Right ventricle myocardium superior (tissue), 1 donor: ENCODE data around the gene PTPRE. TPM values are rescaled to one million over a fixed set of nuclear protein-coding genes. Genes with fewer than 3 reads are reported as not detected.

Source experiments
- ATAC-seq: fragments of 200-7000 bp; cut with Tn5 transposase; one replicate; pipeline ENCODE4 v1.9.1; 2020; ENCODE audit warnings: mild to moderate bottlenecking; ENCODE audit not compliant: poor library complexity
- DNase-seq: peaks from one replicate; pipeline ENCODE4 v3.0.0-alpha.2; 2020
- intact Hi-C: fragments of 100-400 bp; cut with DNase I; formaldehyde crosslinking; loops from one replicate; pipeline ENCODE4 v1.11.2; 2022
- total RNA-seq: library from RNA; stranded (reverse); fragmentation: NEBNext Ultra II Directional; extraction: Animal tissue kit (Norgen Biotek cat#: 25700); gene quantifications from one replicate; pipeline ENCODE4 v1.2.1, GENCODE V29; 2021
- donor health status: DM: no; HTN: yes; CAD: no; lungs with severe emphysema.

PTPRE gene
- total RNA-seq, 1 donor from 2014 or later: 16.0 TPM

- DNase-seq: no peak
- intact Hi-C loops: no loop called here
- peak; percentile 66 for ATAC-seq
These were observed 61.8 kb downstream of the PTPRE start for GRCh38 chr10:127968659-127969058.

GRCh38 chr10:127971101-127971946 is 64.4 kb downstream of the PTPRE start:
- DNase-seq (no peak), ATAC-seq (no peak)
- intact Hi-C loops: no loop called here

GRCh38 chr10:127971963-127972615 is 65.2 kb downstream of the PTPRE start:
- no peak for ATAC-seq
- intact Hi-C loops: no loop called here
- DNase-seq: no peak

- ATAC-seq: no peak
- intact Hi-C loops: no loop called here
- no peak for DNase-seq
These were observed 66.0 kb downstream of the PTPRE start for GRCh38 chr10:127972751-127973357.

- DNase-seq: no peak
- intact Hi-C loops: no loop called here
- ATAC-seq: no peak
These were observed 66.9 kb downstream of the PTPRE start for GRCh38 chr10:127973791-127974311.

- intact Hi-C loops: no loop called here
- DNase-seq: no peak
- ATAC-seq: no peak
These were observed 68.0 kb downstream of the PTPRE start for GRCh38 chr10:127974911-127975310.

GRCh38 chr10:127976286-127976685 is 69.4 kb downstream of the PTPRE start:
- intact Hi-C loops: no loop called here
- no peak for ATAC-seq
- DNase-seq: no peak

- intact Hi-C loops: no loop called here
These were observed 69.9 kb downstream of the PTPRE start for GRCh38 chr10:127976701-127977356.

GRCh38 chr10:127977357-127978009 is 70.6 kb downstream of the PTPRE start:
- DNase-seq (peak; percentile 88), ATAC-seq (peak; percentile 92)
- intact Hi-C loops: no loop called here

More at GRCh38 chr10:127976701-127977356, 69.9 kb downstream of the PTPRE start:
- ATAC-seq (peak; percentile 54), DNase-seq (no peak)

GRCh38 chr10:127978481-127978880 is 71.6 kb downstream of the PTPRE start:
- ATAC-seq: no peak
- intact Hi-C loops: no loop called here

GRCh38 chr10:127979045-127979444 is 72.1 kb downstream of the PTPRE start:
- no peak for ATAC-seq
- intact Hi-C loops: no loop called here
- no peak for DNase-seq

More at GRCh38 chr10:127978481-127978880, 71.6 kb downstream of the PTPRE start:
- no peak for DNase-seq

GRCh38 chr10:127979566-127979965 is 72.7 kb downstream of the PTPRE start:
- ATAC-seq: no peak
- DNase-seq: no peak
- intact Hi-C loops: no loop called here

GRCh38 chr10:127980898-127981297 is 74.0 kb downstream of the PTPRE start:
- DNase-seq (no peak), ATAC-seq (no peak)
- intact Hi-C loops: no loop called here

- ATAC-seq (no peak), DNase-seq (no peak)
- intact Hi-C loops: no loop called here
These were observed 75.7 kb downstream of the PTPRE start for GRCh38 chr10:127982601-127983000.

- no peak for DNase-seq
- intact Hi-C loops: no loop called here
- ATAC-seq: no peak
These were observed 76.6 kb downstream of the PTPRE start for GRCh38 chr10:127983344-127984100.

- DNase-seq (no peak), ATAC-seq (no peak)
- intact Hi-C loops: no loop called here
These were observed 78.0 kb downstream of the PTPRE start for GRCh38 chr10:127984945-127985344.

GRCh38 chr10:127986531-127987466 is 79.9 kb downstream of the PTPRE start:
- ATAC-seq: peak; percentile 19
- intact Hi-C loops: no loop called here

More at GRCh38 chr10:127986531-127987466, 79.9 kb downstream of the PTPRE start:
- DNase-seq: no peak
